ENCODE data around the gene ESM1. TPM values are rescaled to one million over a fixed set of nuclear protein-coding genes. Genes with fewer than 3 reads are reported as not detected.

ESM1 gene
- total RNA-seq, 1 experiment from 2014 or later = 0.07 TPM

DNA sequence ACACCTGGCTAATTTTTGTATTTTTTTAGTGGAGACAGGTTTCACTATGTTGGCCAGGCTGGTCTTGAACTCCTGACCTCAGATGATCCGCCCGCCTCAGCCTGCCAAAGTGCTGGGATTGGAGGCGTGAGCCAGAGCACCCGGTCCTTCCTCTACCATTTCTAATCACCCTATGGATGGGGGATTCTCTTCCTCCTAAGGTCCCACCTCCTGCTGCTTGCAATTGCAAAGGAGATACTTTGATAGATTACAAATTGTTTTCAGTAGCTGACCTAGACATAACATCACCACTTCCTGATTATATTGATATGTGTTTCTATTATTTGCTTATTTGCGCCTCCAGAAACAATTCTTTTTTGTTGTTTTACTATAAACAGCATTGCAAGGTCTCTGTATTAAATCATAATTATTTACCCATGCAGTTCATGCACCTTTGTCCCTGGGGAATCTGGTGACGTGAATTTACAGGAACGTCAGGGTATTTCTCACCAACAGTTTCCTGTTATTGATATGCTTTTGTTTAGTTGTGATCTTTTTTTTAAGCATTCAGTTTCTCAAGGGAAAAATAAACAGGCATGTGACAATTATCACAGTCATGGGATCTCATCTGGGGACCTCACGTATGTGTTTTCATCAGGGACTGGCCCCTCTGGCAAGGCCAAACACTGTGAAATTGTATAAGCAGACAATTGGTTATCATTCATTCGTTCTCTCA lies 43.2 kb downstream of the ESM1 start:
- Histone ChIP-seq H3K9me3 (no peaks in the 10 kb centered on the region), H3K4me3 (no peak overlapping the region), H3K36me3 (no peaks in the 10 kb centered on the region), H3K27me3 (no peaks in the 10 kb centered on the region)
- no peak for DNase-seq

DNA sequence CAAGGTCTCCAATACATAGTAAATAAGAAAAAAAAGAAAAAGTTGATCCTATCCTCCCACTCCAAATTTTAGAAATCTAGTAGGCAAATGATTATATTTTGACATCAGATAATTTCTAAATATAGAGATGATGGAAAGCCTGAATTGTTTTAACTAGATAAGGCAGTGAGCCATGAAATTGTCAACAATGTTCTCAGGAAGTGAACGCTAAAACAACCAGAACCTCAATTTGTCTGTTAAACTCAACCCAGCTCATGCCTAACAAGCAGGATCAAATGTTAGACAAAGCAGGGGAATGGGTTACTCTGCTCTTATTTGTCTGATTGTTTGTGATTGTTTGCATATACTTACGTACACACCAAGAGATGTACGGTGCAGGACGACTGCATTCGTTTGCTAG lies 49.2 kb downstream of the ESM1 start:
- Histone ChIP-seq H3K4me3 (no peak overlapping the region), H3K27me3 (peaks cover 23% of the 10 kb centered on the region), H3K9me3 (no peaks in the 10 kb centered on the region), H3K36me3 (no peaks in the 10 kb centered on the region)
- no peak for DNase-seq

DNA sequence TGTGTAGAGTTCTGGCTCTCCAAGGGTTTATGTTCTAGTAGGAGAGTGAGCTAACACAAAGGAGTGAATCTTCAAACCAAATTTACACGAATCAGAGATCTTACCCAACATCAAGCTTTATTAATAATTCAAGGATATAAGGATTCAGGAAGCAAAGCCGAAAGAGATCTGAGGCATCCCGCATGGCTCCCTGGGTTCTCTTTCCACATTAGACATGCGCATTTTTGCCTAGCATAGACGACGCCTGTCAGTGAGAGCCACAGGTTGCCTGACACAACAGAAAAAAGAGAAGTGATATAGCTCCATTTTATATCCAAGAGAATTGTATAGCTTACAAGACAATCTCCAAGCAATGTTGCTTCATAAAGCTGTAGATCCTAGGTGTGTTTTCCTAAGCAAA lies 52.6 kb downstream of the ESM1 start:
- no peaks in the 10 kb centered on the region for H3K9me3 ChIP-seq
- H3K27me3 ChIP-seq = peaks cover 31% of the 10 kb centered on the region
- no peak overlapping the region for H3K4me3 ChIP-seq
- H3K36me3 ChIP-seq = no peaks in the 10 kb centered on the region
- no peak for DNase-seq

DNA sequence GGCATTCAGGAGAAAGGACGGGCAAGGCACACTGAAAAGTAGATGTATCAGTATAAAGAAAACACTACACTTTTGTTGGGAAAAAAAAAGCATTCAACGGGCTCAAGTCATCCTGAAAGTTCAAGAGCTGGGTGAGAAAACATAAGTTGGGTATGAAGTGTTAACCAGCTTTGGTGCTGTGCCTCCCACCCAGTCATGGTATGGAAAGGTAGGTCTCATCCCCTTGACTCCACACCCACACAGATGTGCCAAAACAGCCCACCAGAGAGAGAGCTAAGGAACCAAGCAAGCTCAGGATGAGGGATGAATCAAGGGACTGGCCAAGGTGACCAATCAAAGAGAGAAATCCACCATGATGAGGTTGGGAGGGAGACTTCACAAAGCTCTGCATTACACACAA lies 54.7 kb downstream of the ESM1 start:
- DNase-seq = no peak
- Histone ChIP-seq H3K27me3 (peaks cover 28% of the 10 kb centered on the region), H3K9me3 (no peaks in the 10 kb centered on the region), H3K36me3 (no peaks in the 10 kb centered on the region), H3K4me3 (no peak overlapping the region)

Other genes with a start within 250 kb of the ESM1 start
- not detected in 2 replicates for gene GZMK, start 38.7 kb upstream of the ESM1 start, total RNA-seq (2014; rRNA removed; shearing (Covaris generic); ENCODE audit: low replicate concordance)
- gene GZMA, start 117.1 kb upstream of the ESM1 start, total RNA-seq (2014; rRNA removed; shearing (Covaris generic); ENCODE audit: low replicate concordance) = not detected in 2 replicates
- gene GPX8, start 174.6 kb upstream of the ESM1 start, total RNA-seq (2014; rRNA removed; shearing (Covaris generic); ENCODE audit: low replicate concordance) = 40.7 and 59.3 TPM in 2 replicates
- gene CDC20B, start 187.6 kb upstream of the ESM1 start, total RNA-seq (2014; rRNA removed; shearing (Covaris generic); ENCODE audit: low replicate concordance) = not detected in 2 replicates
- gene MCIDAS, start 241.7 kb upstream of the ESM1 start, total RNA-seq (2014; rRNA removed; shearing (Covaris generic); ENCODE audit: low replicate concordance) = 7.1 TPM in 1 of 2 replicates, not detected in the other
- gene CCNO, start 248.0 kb upstream of the ESM1 start, total RNA-seq (2014; rRNA removed; shearing (Covaris generic); ENCODE audit: low replicate concordance) = 0.39 and 0.89 TPM in 2 replicates

All from MG63 (cell line).